Kidney glomerular epithelial cell (primary cell): ENCODE data around the gene ALDH3B1.

Source experiments
- DNase-seq: peaks from one replicate; lab custom pipeline; 2025; lab: John Stamatoyannopoulos, UW

The ALDH3B1 gene

GRCh38 chr11:68071281-68072048 is 61.3 kb downstream of the ALDH3B1 start:
- no peak for DNase-seq

GRCh38 chr11:68074584-68075352 is 64.6 kb downstream of the ALDH3B1 start:
- no peak for DNase-seq

DNA sequence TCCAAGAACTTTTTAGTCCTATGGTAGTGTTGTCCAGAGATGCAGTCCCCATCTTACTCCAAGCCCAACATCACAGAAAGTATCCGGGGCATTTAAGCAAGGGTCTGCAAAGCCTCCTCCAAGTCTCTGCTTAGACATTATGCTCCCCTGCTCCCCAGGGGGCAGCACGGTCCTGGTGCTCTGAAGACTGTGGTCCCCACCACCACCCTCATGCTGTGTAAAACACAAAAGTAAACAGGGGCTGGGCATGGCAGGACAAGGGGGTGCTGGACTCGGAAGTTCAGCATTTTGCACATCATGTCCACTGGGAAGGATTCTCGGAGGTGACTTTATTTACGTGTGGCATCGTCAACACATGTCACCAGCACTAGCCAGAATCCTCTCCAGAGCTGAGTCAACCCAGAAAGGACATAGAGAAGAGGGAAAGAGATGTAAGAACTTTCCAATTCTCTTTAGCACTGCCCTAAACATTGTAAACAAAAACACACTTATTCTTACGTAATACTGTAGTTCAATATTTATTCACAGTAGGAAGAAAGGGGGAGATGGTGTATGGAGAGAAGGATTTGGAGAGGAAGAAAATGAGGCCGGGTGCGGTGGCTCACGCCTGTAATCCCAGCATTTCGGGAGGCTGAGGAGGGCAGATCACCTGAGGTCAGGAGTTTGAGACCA is 66.4 kb downstream of the ALDH3B1 start:
- DNase-seq = no peak

DNA sequence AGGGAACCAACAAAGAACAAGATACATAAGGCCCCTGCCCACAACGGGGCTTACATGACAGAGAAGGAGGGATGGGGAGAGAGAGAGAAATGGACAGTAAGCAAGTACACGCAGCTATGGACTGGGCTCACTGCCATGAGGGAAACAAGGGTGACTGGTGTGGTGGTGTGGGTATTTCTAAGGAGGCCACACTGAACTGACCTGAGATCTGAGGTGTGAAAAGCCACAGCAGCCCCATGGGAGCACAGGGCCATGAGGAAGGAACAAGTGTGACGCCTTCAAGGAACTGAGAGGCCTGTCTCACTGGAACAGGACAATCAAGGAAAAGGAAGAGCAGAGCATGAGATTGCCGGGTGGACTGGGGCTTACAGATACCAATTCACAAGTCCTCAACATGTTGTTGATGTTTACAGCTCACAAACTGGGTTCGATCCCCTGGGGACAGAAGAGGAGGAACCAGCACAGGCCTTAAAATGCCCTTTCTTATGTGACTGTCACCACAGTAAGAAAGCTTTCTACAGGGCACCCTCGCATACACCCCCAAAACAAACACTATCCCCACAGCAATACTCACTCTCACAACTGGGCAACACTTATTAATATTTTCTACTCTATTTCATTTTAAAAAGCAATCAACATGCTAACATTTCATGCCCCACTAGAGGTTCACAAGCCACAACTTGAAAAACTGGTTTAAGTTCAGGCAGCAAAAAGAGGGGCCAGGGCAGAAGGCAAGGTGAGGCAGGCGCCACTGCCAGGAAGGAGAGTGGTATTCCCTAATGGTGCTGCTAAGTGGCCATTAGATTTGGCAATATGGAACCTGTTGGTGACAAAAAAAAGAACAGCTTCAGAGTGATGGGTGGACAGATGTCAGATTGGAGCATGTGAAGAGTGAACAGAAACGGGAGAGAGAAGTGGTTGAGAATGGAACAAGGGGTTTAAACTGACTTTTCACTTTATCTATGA is 67.8 kb downstream of the ALDH3B1 start:
- no peak for DNase-seq
